GM21619 (cell line): ENCODE results near the gene TBC1D14.
A peak's percentile ranks its signal among the peaks of the same experiment; 100 is the strongest.

Experiments
- ATAC-seq: cut with Tn5 transposase; IDR thresholded peaks from one replicate; pipeline ENCODE4 v1.9.1; 2021; ENCODE audit not compliant: unreplicated experiment

Gene TBC1D14

GRCh38 chr4:7034262-7035081, 124.8 kb downstream of the TBC1D14 start:
- no peak for ATAC-seq

GRCh38 chr4:7037425-7037824, 127.8 kb downstream of the TBC1D14 start:
- no peak for ATAC-seq

GRCh38 chr4:7040765-7041164, 131.1 kb downstream of the TBC1D14 start:
- no peak for ATAC-seq

- no peak for ATAC-seq
Measured at GRCh38 chr4:7041246-7041645, 131.6 kb downstream of the TBC1D14 start.

GRCh38 chr4:7041801-7042502, 132.3 kb downstream of the TBC1D14 start:
- no peak for ATAC-seq

- peak; percentile 76 for ATAC-seq
Measured at GRCh38 chr4:7042503-7043283, 133.1 kb downstream of the TBC1D14 start.

GRCh38 chr4:7043284-7044136, 133.9 kb downstream of the TBC1D14 start, which contains the start of gene TADA2B:
TADA2B (plus strand) TSS chr4:7043372; CDS start chr4:7043580, 208 bp downstream.
- ATAC-seq, result peak; percentile 7

GRCh38 chr4:7044137-7044930, 134.7 kb downstream of the TBC1D14 start:
- no peak for ATAC-seq

GRCh38 chr4:7045553-7045952, 135.9 kb downstream of the TBC1D14 start:
- no peak for ATAC-seq

GRCh38 chr4:7045961-7046921, 136.6 kb downstream of the TBC1D14 start:
- peak; percentile 26 for ATAC-seq

- no peak for ATAC-seq
Measured at GRCh38 chr4:7046971-7047370, 137.3 kb downstream of the TBC1D14 start.

GRCh38 chr4:7048642-7049041, 139.0 kb downstream of the TBC1D14 start:
- ATAC-seq, result no peak

- no peak for ATAC-seq
Measured at GRCh38 chr4:7049295-7049694, 139.7 kb downstream of the TBC1D14 start.

- ATAC-seq, result no peak
Measured at GRCh38 chr4:7049739-7050138, 140.1 kb downstream of the TBC1D14 start.

- ATAC-seq, result no peak
Measured at GRCh38 chr4:7050481-7051143, 141.0 kb downstream of the TBC1D14 start.

- ATAC-seq, result no peak
Measured at GRCh38 chr4:7051144-7051495, 141.5 kb downstream of the TBC1D14 start.

GRCh38 chr4:7051905-7052304, 142.3 kb downstream of the TBC1D14 start:
- ATAC-seq, result no peak

GRCh38 chr4:7052313-7052712, 142.7 kb downstream of the TBC1D14 start:
- ATAC-seq, result no peak
